AG09309 (cell line): ENCODE measurements around the gene ZBTB16.

ENCODE experiments used
- DNase-seq: peaks from one replicate; pipeline ENCODE4 v3.0.0-alpha.2; 2010; ENCODE audit warnings: low read depth
- H3K4me3 ChIP-seq: 2 replicates; pipeline ENCODE4 v1.5.1; 2011; ENCODE audit warnings: mild to moderate bottlenecking, low read depth, low read length, moderate library complexity; ENCODE audit not compliant: control insufficient read depth
- CTCF ChIP-seq: IDR thresholded peaks from 2 replicates; pipeline ENCODE4 v1.5.1; 2011; ENCODE audit warnings: mild to moderate bottlenecking, low read depth, low read length, inconsistent platforms; ENCODE audit not compliant: insufficient read depth, control insufficient read depth; ENCODE audit errors: missing control alignments

Gene ZBTB16

GRCh38 chr11:114230031-114230704 lies 170.7 kb downstream of the ZBTB16 start:
- H3K4me3 ChIP-seq, result no peak overlapping the region
- no peak for TF ChIP-seq CTCF
- no peak for DNase-seq

GRCh38 chr11:114232400-114233059 lies 173.0 kb downstream of the ZBTB16 start:
- no peak overlapping the region for H3K4me3 ChIP-seq
- TF ChIP-seq CTCF, result no peak
- DNase-seq, result no peak

- no peak for DNase-seq
- no peak overlapping the region for H3K4me3 ChIP-seq
- TF ChIP-seq CTCF, result no peak
Observed at GRCh38 chr11:114233755-114234154, 174.2 kb downstream of the ZBTB16 start.

- TF ChIP-seq CTCF, result no peak
- no peak overlapping the region for H3K4me3 ChIP-seq
- DNase-seq, result no peak
Observed at GRCh38 chr11:114236829-114237228, 177.3 kb downstream of the ZBTB16 start.

- TF ChIP-seq CTCF, result no peak
- no peak overlapping the region for H3K4me3 ChIP-seq
- DNase-seq, result no peak
Observed at GRCh38 chr11:114237321-114238280, 178.1 kb downstream of the ZBTB16 start.

GRCh38 chr11:114239753-114240161 lies 180.2 kb downstream of the ZBTB16 start:
- TF ChIP-seq CTCF, result no peak
- no peak overlapping the region for H3K4me3 ChIP-seq
- no peak for DNase-seq
